NCI-H510A treated with DMSO at 0.1 percent for 48 hours (cell line): ENCODE measurements around the gene CFAP58.
A peak's percentile ranks its signal among the peaks of the same experiment; 100 is the strongest.

ENCODE experiments used
- DNase-seq: peaks from one replicate; lab custom pipeline; 2025; lab: John Stamatoyannopoulos, UW

CFAP58 gene

GRCh38 chr10:104353325-104354048 lies at the start of gene CFAP58:
Gene CFAP58, plus strand, starts transcription at chr10:104353833. Its CDS starts 65 bp downstream, at chr10:104353898.
- DNase-seq, result peak; percentile 61

- DNase-seq, result no peak
These were observed 49.3 kb upstream of the CFAP58 start for GRCh38 chr10:104304356-104304745.

GRCh38 chr10:104304927-104305326 lies 48.7 kb upstream of the CFAP58 start:
- no peak for DNase-seq

GRCh38 chr10:104306897-104307296 lies 46.7 kb upstream of the CFAP58 start:
- DNase-seq, result no peak

GRCh38 chr10:104307576-104308438 lies 45.8 kb upstream of the CFAP58 start:
- no peak for DNase-seq

- no peak for DNase-seq
These were observed 45.2 kb upstream of the CFAP58 start for GRCh38 chr10:104308439-104308903.

GRCh38 chr10:104309980-104310978 lies 43.4 kb upstream of the CFAP58 start:
- DNase-seq, result no peak

- no peak for DNase-seq
These were observed 42.4 kb upstream of the CFAP58 start for GRCh38 chr10:104311184-104311720.

GRCh38 chr10:104314591-104315485 lies 38.8 kb upstream of the CFAP58 start:
- DNase-seq, result no peak

GRCh38 chr10:104315486-104315921 lies 38.1 kb upstream of the CFAP58 start:
- no peak for DNase-seq

- DNase-seq, result no peak
These were observed 37.1 kb upstream of the CFAP58 start for GRCh38 chr10:104316321-104317099.

- DNase-seq, result no peak
These were observed 36.3 kb upstream of the CFAP58 start for GRCh38 chr10:104317269-104317710.

GRCh38 chr10:104317726-104318299 lies 35.8 kb upstream of the CFAP58 start:
- DNase-seq, result no peak

GRCh38 chr10:104318326-104318725 lies 35.3 kb upstream of the CFAP58 start:
- DNase-seq, result no peak

- no peak for DNase-seq
These were observed 34.6 kb upstream of the CFAP58 start for GRCh38 chr10:104318810-104319741.

GRCh38 chr10:104321226-104321625 lies 32.4 kb upstream of the CFAP58 start:
- DNase-seq, result no peak

GRCh38 chr10:104321725-104322415 lies 31.8 kb upstream of the CFAP58 start:
- no peak for DNase-seq
